Inferior parietal cortex (tissue), 1 donor: Measurements from ENCODE around the gene HERPUD1.
"Not testable (repeated sequence)": the region's sequence is repeated elsewhere in the genome, so short reads cannot be mapped to it uniquely, and the experiment has no call there.

ENCODE experiments used
- DNase-seq: peaks from one replicate; pipeline ENCODE4 v3.0.0-alpha.2; 2016; ENCODE audit errors: extremely low spot score

Gene HERPUD1, protein sequence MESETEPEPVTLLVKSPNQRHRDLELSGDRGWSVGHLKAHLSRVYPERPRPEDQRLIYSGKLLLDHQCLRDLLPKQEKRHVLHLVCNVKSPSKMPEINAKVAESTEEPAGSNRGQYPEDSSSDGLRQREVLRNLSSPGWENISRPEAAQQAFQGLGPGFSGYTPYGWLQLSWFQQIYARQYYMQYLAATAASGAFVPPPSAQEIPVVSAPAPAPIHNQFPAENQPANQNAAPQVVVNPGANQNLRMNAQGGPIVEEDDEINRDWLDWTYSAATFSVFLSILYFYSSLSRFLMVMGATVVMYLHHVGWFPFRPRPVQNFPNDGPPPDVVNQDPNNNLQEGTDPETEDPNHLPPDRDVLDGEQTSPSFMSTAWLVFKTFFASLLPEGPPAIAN

DNA sequence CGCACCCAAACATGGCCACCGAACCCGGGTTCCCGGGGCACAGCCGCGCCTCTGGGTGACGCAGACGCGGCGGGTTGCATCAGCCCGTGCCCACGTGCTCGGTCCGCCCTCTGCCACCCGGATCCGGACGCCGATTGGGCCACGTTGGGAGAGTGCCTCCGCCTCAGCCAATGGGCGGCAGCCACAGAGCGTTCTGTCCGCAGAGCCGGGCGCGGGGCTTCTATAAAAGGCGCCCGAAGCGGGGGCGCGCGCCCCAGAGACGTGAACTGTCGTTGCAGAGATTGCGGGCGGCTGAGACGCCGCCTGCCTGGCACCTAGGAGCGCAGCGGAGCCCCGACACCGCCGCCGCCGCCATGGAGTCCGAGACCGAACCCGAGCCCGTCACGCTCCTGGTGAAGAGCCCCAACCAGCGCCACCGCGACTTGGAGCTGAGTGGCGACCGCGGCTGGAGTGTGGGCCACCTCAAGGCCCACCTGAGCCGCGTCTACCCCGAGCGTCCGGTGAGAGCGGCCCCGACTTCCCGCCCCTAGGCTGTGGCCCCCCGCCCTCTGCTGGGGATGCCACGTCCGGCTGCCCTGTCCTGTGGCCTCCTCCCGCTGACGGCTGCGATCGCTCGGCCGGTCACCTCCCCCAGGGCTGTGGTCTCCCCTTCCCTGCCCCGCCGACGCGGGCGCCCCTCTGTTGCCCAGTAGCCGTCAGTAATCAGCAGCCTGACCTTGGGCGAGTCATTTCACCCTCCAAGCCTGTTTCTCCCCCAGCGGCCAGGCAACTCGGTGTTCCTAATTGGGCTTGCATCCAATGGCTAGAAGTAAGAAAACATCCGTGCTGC lies at the start of gene HERPUD1:
Gene HERPUD1, plus strand, starts transcription at position 251 of the 829 bp plus-strand sequence. Its CDS starts 103 bp downstream, at position 354.
- DNase-seq: peak; percentile 99

DNA sequence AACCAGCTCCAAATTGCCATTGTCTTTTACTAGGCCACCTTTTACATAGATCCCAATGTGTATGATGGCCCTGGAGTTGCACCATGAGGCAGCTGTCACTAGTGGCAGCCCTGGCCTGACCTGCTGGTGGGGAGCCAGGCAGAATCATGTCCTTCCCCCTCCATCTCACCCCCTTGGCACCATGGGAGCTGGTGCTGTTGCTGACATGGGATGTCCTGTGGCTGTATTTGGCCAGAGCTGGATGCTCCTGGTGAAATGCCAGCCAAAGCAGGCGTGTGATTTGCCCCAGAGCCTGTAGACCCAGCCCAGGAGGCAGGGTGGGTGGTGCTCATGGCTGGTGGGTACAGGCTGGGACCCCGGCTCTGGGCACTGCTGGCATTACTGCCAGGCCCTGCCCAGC lies 48.4 kb upstream of the HERPUD1 start:
- DNase-seq: no peak

DNA sequence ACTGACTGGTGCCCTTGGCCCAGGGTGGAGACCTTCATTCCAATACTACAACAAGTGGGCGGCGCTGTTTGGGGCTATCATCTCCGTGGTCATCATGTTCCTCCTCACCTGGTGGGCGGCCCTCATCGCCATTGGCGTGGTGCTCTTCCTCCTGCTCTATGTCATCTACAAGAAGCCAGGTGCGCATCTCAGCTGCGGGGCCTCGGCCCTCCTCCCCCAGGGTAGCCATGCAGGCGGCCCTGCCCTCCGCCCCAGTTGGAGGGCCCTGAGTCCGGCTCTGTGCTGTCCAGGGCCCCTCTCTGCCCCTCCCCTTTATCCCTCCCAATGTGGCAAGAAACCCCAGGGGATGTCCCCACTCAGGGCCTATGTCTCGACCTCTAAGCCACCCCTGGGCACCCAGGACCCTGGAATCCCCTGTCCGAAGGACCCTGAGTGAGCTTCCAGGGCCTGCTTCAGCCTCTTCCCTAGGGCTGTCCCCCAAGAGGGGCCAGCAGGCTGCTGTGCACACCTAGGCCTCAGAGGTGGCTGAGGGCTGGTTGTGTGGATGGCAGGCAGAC lies 47.8 kb upstream of the HERPUD1 start:
- no peak for DNase-seq

DNA sequence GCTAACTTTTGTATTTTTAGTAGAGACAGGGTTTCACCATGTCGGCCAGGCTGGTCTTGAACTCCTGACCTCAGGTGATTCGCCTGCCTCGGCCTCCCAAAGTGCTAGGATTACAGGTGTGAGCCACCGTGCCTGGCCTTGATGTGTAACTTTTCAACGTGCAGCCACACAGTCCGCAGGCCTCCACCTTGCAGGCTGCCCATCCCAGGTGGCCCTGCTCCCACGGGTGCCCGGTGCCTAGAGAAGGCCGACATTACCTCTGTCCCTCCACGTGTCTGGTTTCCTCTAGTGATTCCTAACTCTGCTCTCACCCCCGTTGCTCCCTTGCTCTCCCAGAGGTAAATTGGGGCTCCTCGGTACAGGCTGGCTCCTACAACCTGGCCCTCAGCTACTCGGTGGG lies 47.0 kb upstream of the HERPUD1 start:
- DNase-seq: not testable (repeated sequence)

- DNase-seq: no peak
Measured at GRCh38 chr16:56885446-56886162, 46.3 kb upstream of the HERPUD1 start.

DNA sequence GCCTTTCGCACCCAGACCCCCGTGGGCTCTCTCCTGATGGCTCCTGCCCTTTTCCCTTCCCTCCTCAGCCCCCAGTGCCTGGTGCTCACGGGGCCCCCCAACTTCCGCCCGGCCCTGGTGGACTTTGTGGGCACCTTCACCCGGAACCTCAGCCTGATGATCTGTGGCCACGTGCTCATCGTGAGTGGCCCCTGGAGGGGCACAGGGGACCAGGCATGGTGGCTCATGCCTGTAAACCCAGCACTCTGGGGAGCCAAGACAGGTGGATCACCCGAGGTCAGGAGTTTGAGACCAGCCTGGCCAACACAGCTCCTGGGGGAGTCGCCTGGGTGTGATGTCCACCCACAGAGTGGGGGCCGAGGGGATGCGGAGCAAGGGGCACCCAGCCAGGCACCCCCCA lies 45.6 kb upstream of the HERPUD1 start:
- DNase-seq: no peak

- no peak for DNase-seq
Measured at GRCh38 chr16:56886826-56887225, 45.1 kb upstream of the HERPUD1 start.

GRCh38 chr16:56888806-56889205 lies 43.1 kb upstream of the HERPUD1 start:
- DNase-seq: no peak

DNA sequence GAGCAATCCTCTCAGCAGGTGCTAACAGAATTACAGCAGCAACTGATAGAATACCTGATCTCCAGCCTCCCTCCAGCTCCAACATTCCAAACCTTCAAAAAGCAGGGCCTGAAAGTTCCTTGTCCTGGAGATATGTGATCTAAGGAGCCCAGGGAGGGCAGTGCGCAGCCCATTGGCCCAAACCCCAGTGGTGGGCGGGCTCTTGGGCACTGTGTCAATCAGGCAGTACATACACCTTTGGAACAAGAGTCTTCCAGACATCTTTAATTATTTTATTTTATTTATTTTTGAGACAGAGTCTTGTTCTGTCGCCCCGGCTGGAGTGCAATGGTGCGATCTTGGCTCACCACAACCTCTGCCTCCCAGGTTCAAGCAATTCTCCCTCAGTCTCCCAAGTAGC lies 42.7 kb upstream of the HERPUD1 start:
- DNase-seq: no peak

- DNase-seq: no peak
Measured at GRCh38 chr16:56891685-56892084, 40.3 kb upstream of the HERPUD1 start.

- DNase-seq: no peak
Measured at GRCh38 chr16:56892705-56893104, 39.2 kb upstream of the HERPUD1 start.

DNA sequence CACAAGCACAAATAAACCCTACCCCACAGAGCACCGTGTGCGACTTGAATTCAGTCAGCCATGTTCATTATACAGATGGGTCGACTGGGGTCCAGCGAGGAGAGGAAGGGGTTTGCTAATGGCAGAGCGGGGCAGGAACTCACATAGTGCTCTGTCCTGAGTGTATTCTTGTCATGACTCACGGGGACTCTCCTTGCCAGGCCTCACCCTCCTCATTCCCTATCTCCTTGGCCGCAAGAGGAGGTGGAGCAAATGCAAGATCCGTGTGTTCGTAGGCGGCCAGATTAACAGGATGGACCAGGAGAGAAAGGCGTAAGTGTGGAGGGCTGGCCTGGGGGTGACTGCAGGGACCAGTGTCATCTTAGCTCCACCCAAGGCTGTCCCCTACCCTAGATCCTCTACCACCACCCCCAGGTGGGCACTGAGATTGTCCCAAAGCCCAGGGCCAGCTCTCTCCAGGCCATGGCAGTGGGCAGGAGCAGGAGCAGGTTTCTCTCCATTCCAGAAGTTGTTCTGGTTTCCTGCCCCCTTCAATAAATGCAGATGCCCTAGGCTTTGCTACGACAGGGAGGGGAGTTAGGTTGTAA lies 37.5 kb upstream of the HERPUD1 start:
- no peak for DNase-seq

DNA sequence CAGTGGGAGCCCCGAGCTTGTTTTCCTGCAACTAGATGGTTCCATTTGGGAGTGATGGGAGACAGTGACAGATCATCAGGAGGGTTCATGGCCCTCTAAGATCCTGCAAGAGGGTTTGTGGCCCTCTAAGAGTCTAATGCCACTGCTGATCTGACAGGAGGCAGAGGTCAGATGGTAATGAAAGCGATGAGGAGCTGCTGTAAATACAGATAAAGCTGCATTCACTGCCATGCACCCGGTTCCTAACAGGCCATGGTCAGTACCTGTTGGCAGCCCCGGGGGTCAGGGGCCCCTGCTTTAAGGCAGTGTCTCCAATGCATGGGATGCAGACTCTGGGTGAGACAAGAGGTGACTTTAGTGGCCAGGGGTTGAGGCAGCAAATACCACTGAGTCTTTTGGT lies 36.1 kb upstream of the HERPUD1 start:
- no peak for DNase-seq

DNA sequence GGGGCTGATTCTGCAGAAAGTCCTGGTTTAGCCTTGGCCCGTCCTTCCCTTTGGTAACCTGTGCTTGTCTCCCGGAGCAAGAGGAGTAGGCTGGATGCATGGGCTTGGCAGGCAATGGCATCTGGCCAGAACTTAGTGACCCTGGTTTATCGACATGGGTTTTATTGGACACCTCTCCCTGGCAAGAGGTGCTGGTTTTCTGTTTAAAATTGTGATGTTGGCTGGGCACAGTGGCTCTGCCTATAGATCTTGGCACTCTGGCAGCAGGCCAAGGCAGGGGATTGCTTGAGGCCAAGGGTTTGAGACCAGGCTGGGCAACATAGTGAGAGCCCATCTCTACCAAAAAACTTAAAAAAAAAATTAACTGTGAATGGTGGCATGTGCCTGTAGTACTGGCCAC lies 35.7 kb upstream of the HERPUD1 start:
- DNase-seq: no peak

- no peak for DNase-seq
Measured at GRCh38 chr16:56897026-56897799, 34.7 kb upstream of the HERPUD1 start.

GRCh38 chr16:56898847-56899246 lies 33.1 kb upstream of the HERPUD1 start:
- no peak for DNase-seq

- no peak for DNase-seq
Measured at GRCh38 chr16:56903866-56904265, 28.1 kb upstream of the HERPUD1 start.

GRCh38 chr16:56907401-56907800 lies 24.5 kb upstream of the HERPUD1 start:
- no peak for DNase-seq

GRCh38 chr16:56909527-56909979 lies 22.4 kb upstream of the HERPUD1 start:
- DNase-seq: no peak

DNA sequence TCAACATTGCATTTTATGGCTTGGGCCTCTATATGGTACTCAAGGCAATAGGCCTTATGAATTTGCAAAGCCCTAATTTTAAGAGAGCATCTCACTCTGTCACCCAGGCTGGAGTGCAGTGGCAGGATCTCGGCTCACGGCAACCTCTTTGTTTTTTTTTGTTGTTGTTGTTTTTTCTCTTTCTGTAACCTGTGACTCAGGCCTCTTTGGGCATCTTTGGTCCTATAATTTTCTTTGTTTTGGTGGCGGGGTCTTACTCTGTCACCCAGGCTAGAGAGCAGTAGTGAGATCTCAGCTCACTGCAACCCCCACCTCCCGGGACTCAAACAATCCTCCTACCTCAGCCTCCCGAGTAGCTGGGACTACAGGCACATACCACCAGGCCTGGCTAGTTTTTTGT lies 21.8 kb upstream of the HERPUD1 start:
- DNase-seq: no peak
